PC-3 (cell line): Measurements from ENCODE around the gene PLEKHA6. TPM values are rescaled to one million over a fixed set of nuclear protein-coding genes. Genes with fewer than 3 reads are reported as not detected.

ENCODE experiments used
- ATAC-seq: fragments of 200-7000 bp; cut with Tn5 transposase; 2 replicates; pipeline ENCODE4 v1.9.1; 2020; ENCODE audit warnings: mild to moderate bottlenecking, moderate library complexity
- BruUV-seq: library from RNA; stranded (reverse); fragments of 400-500 nt; replicated peaks from 2 replicates; lab custom pipeline; 2021; lab: Mats Ljungman, UMichigan
- CTCF ChIA-PET: fragments of 300-600 bp; sonication (Branson Sonifier 250); formaldehyde crosslinking; loops from one replicate; lab custom pipeline; 2022; ENCODE audit warnings: antibody characterized with exemption; lab: Charles Lee
- POLR2A ChIA-PET: fragments of 300-600 bp; sonication (Branson Sonifier 250); formaldehyde crosslinking; loops from one replicate; lab custom pipeline; 2022; ENCODE audit warnings: antibody characterized with exemption; ENCODE audit not compliant: unreplicated experiment; lab: Charles Lee
- DNase-seq: peaks from one replicate; pipeline ENCODE4 v3.0.0-alpha.2; 2015
- H2AFZ ChIP-seq: fragments of 300-600 bp; sonication (generic); 2 replicates; pipeline ENCODE4 v1.6.0; 2016; ENCODE audit warnings: antibody characterized with exemption, low read length
- H3F3A ChIP-seq: fragments of 300-600 bp; sonication (generic); one replicate; pipeline ENCODE4 v1.6.0; 2017; ENCODE audit warnings: antibody characterized with exemption, low read length, control low read depth, mild to moderate bottlenecking; ENCODE audit not compliant: unreplicated experiment
- H3K27ac ChIP-seq: fragments of 300-600 bp; sonication (generic); 2 replicates; pipeline ENCODE4 v1.5.1; 2016; ENCODE audit warnings: mild to moderate bottlenecking, low read length
- H3K27me3 ChIP-seq: fragments of 300-600 bp; sonication (generic); 2 replicates; pipeline ENCODE4 v1.6.1; 2016; ENCODE audit warnings: low read length, mixed read lengths
- H3K36me3 ChIP-seq: fragments of 300-600 bp; sonication (generic); 2 replicates; pipeline ENCODE4 v1.6.1; 2016; ENCODE audit warnings: low read depth, mixed run types, low read length, mixed read lengths
- H3K4me1 ChIP-seq: fragments of 300-600 bp; sonication (generic); 2 replicates; pipeline ENCODE4 v1.5.1; 2016; ENCODE audit warnings: low read length; ENCODE audit not compliant: insufficient read depth
- H3K4me2 ChIP-seq: fragments of 300-600 bp; sonication (generic); 2 replicates; pipeline ENCODE4 v1.6.0; 2016; ENCODE audit warnings: low read length
- H3K4me3 ChIP-seq: fragments of 300-600 bp; sonication (generic); 2 replicates; pipeline ENCODE4 v1.5.1; 2016; ENCODE audit warnings: mild to moderate bottlenecking, low read length, mixed read lengths
- H3K79me2 ChIP-seq: fragments of 300-600 bp; sonication (generic); 2 replicates; pipeline ENCODE4 v1.6.1; 2017; ENCODE audit warnings: low read length, mixed read lengths
- H3K9ac ChIP-seq: fragments of 300-600 bp; sonication (generic); 2 replicates; pipeline ENCODE4 v1.6.0; 2016; ENCODE audit warnings: mild to moderate bottlenecking, low read length
- H3K9me2 ChIP-seq: fragments of 300-600 bp; sonication (generic); replicated peaks from 2 replicates; pipeline ENCODE4 v1.6.1; 2016; ENCODE audit warnings: mixed run types, low read length, mixed read lengths
- H3K9me3 ChIP-seq: fragments of 300-600 bp; sonication (generic); 2 replicates; pipeline ENCODE4 v1.6.1; 2016; ENCODE audit warnings: low read length, mixed read lengths
- H4K20me1 ChIP-seq: fragments of 300-600 bp; sonication (generic); 2 replicates; pipeline ENCODE4 v1.6.1; 2016; ENCODE audit warnings: low read length, mixed read lengths
- EZH2 ChIP-seq: fragments of 300-600 bp; sonication (generic); IDR thresholded peaks from one replicate; pipeline ENCODE4 v1.6.1; 2017; ENCODE audit warnings: antibody characterized with exemption, mild to moderate bottlenecking, low read length; ENCODE audit not compliant: unreplicated experiment
- EZH2phosphoT487 ChIP-seq: fragments of 300-600 bp; sonication (generic); IDR thresholded peaks from 2 replicates; pipeline ENCODE4 v1.6.1; 2018; ENCODE audit warnings: mild to moderate bottlenecking, antibody characterized with exemption, low read length, borderline replicate concordance
- intact Hi-C: fragments of 100-400 bp; cut with micrococcal nuclease; formaldehyde crosslinking; loops from 2 replicates; pipeline ENCODE4 v1.9.0; 2023
- total RNA-seq: library from RNA; depleted of rRNA; stranded (reverse); fragments of >200 nt; gene quantifications from 2 replicates; pipeline ENCODE4 v1.2.3, GENCODE V29; 2014
- TF ChIP-seq, protein P1 (sequence below): fragments of 300-600 bp; sonication (generic); conservative IDR thresholded peaks from 2 replicates; pipeline ENCODE4 v1.5.1; 2017; ENCODE audit warnings: antibody characterized with exemption, low read depth, mild to moderate bottlenecking, low read length

PLEKHA6 gene
- total RNA-seq, 1 experiment from 2014 or later, result 53.8 TPM

GRCh38 chr1:204225841-204226735 is 133.6 kb downstream of the PLEKHA6 start:
- BruUV-seq, result no TSS peak
- Histone ChIP-seq H3K9me3 (no peaks in the 10 kb centered on the region), H3K9me2 (no peaks in the 10 kb centered on the region), H3K4me2 (peak overlapping the region; percentile 68), H3K27ac (peak overlapping the region; percentile 91), H3F3A (no peaks in the 10 kb centered on the region), H2AFZ (no peak overlapping the region), H3K4me3 (peak overlapping the region; percentile 45; the same call in 1 of the 2 replicates), H3K9ac (peak overlapping the region; percentile 61), H3K36me3 (peaks cover 49% of the 10 kb centered on the region), H3K79me2 (no peaks in the 10 kb centered on the region), H3K27me3 (no peaks in the 10 kb centered on the region), H4K20me1 (no peaks in the 10 kb centered on the region), H3K4me1 (peaks cover 39% of the 10 kb centered on the region)
- ChIA-PET POLR2A (no interaction called here), CTCF (no interaction called here)
- DNase-seq (peak; percentile 93), ATAC-seq (peak; percentile 82)
- TF ChIP-seq EZH2phosphoT487 (no peak), EZH2 (no peak)
- TF ChIP-seq, protein P1, sequence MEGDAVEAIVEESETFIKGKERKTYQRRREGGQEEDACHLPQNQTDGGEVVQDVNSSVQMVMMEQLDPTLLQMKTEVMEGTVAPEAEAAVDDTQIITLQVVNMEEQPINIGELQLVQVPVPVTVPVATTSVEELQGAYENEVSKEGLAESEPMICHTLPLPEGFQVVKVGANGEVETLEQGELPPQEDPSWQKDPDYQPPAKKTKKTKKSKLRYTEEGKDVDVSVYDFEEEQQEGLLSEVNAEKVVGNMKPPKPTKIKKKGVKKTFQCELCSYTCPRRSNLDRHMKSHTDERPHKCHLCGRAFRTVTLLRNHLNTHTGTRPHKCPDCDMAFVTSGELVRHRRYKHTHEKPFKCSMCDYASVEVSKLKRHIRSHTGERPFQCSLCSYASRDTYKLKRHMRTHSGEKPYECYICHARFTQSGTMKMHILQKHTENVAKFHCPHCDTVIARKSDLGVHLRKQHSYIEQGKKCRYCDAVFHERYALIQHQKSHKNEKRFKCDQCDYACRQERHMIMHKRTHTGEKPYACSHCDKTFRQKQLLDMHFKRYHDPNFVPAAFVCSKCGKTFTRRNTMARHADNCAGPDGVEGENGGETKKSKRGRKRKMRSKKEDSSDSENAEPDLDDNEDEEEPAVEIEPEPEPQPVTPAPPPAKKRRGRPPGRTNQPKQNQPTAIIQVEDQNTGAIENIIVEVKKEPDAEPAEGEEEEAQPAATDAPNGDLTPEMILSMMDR, result no peak
- intact Hi-C loops, result no loop called here

DNA sequence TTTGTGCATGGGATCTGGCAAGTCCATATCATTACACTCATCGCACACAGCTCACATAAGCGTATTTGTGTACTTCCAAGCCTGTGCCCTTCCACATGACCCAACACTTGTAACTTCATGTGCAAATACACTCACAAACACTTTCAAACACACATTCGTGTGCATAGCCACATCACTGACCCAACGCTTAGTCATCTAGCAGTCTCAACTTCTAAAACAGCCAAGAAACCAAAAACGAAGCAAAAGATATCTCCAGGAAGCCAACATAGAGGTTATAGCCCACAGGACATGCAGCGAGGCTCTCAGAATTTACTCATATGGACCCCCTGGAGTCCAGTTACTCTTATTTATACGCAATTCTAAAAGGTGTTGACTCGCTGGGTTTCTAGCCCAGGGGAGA is 135.1 kb downstream of the PLEKHA6 start:
- peaks cover 39% of the 10 kb centered on the region for H3K4me1 ChIP-seq
- no peak overlapping the region for H3K9ac ChIP-seq
- POLR2A ChIA-PET, result interaction anchor here (0.5 kb wide), 1 partner anchor 34 kb away, joined by 3 read pairs; no protein-coding TSS in a partner anchor
- no peaks in the 10 kb centered on the region for H3K79me2 ChIP-seq
- no peaks in the 10 kb centered on the region for H3K27me3 ChIP-seq
- BruUV-seq, result no TSS peak
- CTCF ChIA-PET, result no interaction called here
- peak; percentile 51 for DNase-seq
- no peak overlapping the region for H3K4me3 ChIP-seq
- H3K27ac ChIP-seq, result peak overlapping the region; percentile 39
- peak overlapping the region; percentile 68 for H3K4me2 ChIP-seq
- peaks cover 37% of the 10 kb centered on the region for H3K36me3 ChIP-seq
- TF ChIP-seq EZH2 (no peak), EZH2phosphoT487 (no peak)
- TF ChIP-seq, protein P1, result no peak
- H3K9me2 ChIP-seq, result no peaks in the 10 kb centered on the region
- intact Hi-C loops, result no loop called here
- H3F3A ChIP-seq, result no peaks in the 10 kb centered on the region
- ATAC-seq, result peak; percentile 53
- no peaks in the 10 kb centered on the region for H3K9me3 ChIP-seq
- H2AFZ ChIP-seq, result no peak overlapping the region
- no peaks in the 10 kb centered on the region for H4K20me1 ChIP-seq
